DND-41 (cell line): ENCODE results near the gene GPT2.

ENCODE experiments used
- CTCF ChIP-seq: IDR thresholded peaks from 2 replicates; pipeline ENCODE4 v1.5.1; 2012; ENCODE audit warnings: borderline replicate concordance, low read length, moderate library complexity, mild to moderate bottlenecking; ENCODE audit not compliant: poor library complexity, severe bottlenecking; ENCODE audit errors: extremely low read depth
- EZH2 ChIP-seq: IDR thresholded peaks from 3 replicates; pipeline ENCODE4 v1.6.1; 2012; ENCODE audit warnings: borderline replicate concordance, low read depth, mild to moderate bottlenecking, moderate library complexity, low read length, inconsistent platforms; ENCODE audit not compliant: severe bottlenecking

GRCh38 chr16:46949241-46949892, 65.2 kb downstream of the GPT2 start:
- TF ChIP-seq CTCF, result no peak
- TF ChIP-seq EZH2, result no peak
